Spleen (tissue), 11 donors: Measurements from ENCODE around the gene COL1A2. TPM values are rescaled to one million over a fixed set of nuclear protein-coding genes. Genes with fewer than 3 reads are reported as not detected.

Experiments used
- DNase-seq: peaks from one replicate; pipeline ENCODE4 v3.0.0-alpha.2; 2020
- H3K27ac ChIP-seq, 8 donors: fragments of 200-600 bp; sonication (generic) in 7 of 8; 1 replicate in 4 of 8; 2 replicates in 4 of 8; pipeline versions ENCODE4 v1.5.0 to v1.8.0; 2016 to 2021; ENCODE audit warnings: inconsistent platforms in 4 of 8, mild to moderate bottlenecking in 4 of 8, moderate library complexity in 1 of 8
- H3K27me3 ChIP-seq, 7 donors: fragments of 200-600 bp; sonication (generic) in 6 of 7; replicated peaks in 1 of 7; 1 replicate in 4 of 7; 2 replicates in 3 of 7; pipeline versions ENCODE4 v1.5.0 to v1.8.0; 2016 to 2021; ENCODE audit warnings: inconsistent platforms in 3 of 7, mild to moderate bottlenecking in 1 of 7
- H3K36me3 ChIP-seq, 6 donors: fragments of 200-600 bp; sonication (generic) in 5 of 6; 1 replicate in 4 of 6; 2 replicates in 2 of 6; pipeline versions ENCODE4 v1.5.0 to v1.8.0; 2016 to 2021; ENCODE audit warnings: inconsistent platforms in 2 of 6
- H3K4me1 ChIP-seq, 6 donors: fragments of 200-600 bp; sonication (generic) in 5 of 6; 1 replicate in 3 of 6; 2 replicates in 3 of 6; pipeline versions ENCODE4 v1.5.0 to v1.8.0; 2016 to 2021; ENCODE audit warnings: inconsistent platforms in 3 of 6
- H3K4me3 ChIP-seq, 8 donors: fragments of 200-600 bp; sonication (generic) in 7 of 8; 1 replicate in 4 of 8; 2 replicates in 4 of 8; pipeline versions ENCODE4 v1.5.0 to v1.8.0; 2016 to 2021; ENCODE audit warnings: inconsistent platforms in 4 of 8, mild to moderate bottlenecking in 4 of 8, moderate library complexity in 2 of 8
- H3K9me3 ChIP-seq, 8 donors: fragments of 200-600 bp; sonication (generic) in 7 of 8; 1 replicate in 4 of 8; 2 replicates in 4 of 8; pipeline versions ENCODE4 v1.5.0 to v1.8.0; 2016 to 2021; ENCODE audit warnings: inconsistent platforms in 4 of 8
- CTCF ChIP-seq, 11 experiments: fragments of 200-600 bp in 7 of 11; fragments of 450-650 bp in 4 of 11; sonication (generic) in 4 of 11; IDR thresholded peaks in 8 of 11; conservative IDR thresholded peaks in 3 of 11; 1 replicate in 7 of 11; 2 replicates in 4 of 11; pipeline versions ENCODE4 v1.4.0 to v1.8.0; 2016 to 2021; ENCODE audit warnings: antibody characterized with exemption in 11 of 11, inconsistent platforms in 4 of 11, mild to moderate bottlenecking in 1 of 11
- POLR2A ChIP-seq, 3 donors: fragments of 450-650 bp; IDR thresholded peaks; one replicate each; pipeline ENCODE4 v1.5.1; 2017; ENCODE audit warnings: antibody characterized with exemption in 3 of 3, mild to moderate bottlenecking in 1 of 3
- POLR2AphosphoS5 ChIP-seq, 3 donors: sonication (generic); formaldehyde crosslinking; IDR thresholded peaks; one replicate each; pipeline ENCODE4 v1.5.1; 2017; ENCODE audit warnings: antibody characterized with exemption in 3 of 3
- WGBS, 5 donors: extraction: QIAGEN DNeasy Blood & Tissue Kit in 3 of 5; methylation state at CpG; one replicate each; pipeline versions ENCODE4 v1.1.5 to v1.1.7; 2013 to 2018; 5-methylcytosine and 5-hydroxymethylcytosine counted together
- intact Hi-C: fragments of 100-400 bp; cut with DNase I; formaldehyde crosslinking; loops from one replicate; pipeline ENCODE4 v1.15.0; 2023; ENCODE audit warnings: low total_unique reads
- polyA plus RNA-seq, 3 donors: library from polyadenylated mRNA; stranded (reverse); fragments of 200-250 nt; gene quantifications; one replicate each; pipeline ENCODE4 v1.2.1, GENCODE V29; 2013
- total RNA-seq, 7 donors: library from RNA; depleted of rRNA in 3 of 7; stranded (reverse); fragments of >200 nt in 3 of 7; fragmentation: NEBNext Ultra II Directional in 4 of 7; extraction: Animal tissue kit (Norgen Biotek cat#: 25700) in 4 of 7; gene quantifications; one replicate each; pipeline versions ENCODE4 v1.1.0 to v1.2.1, GENCODE V29; 2016 to 2021
- donor health status: healthy with polysubstance abuse.
- donor health status: DM: no; HTN: no; CAD: no; lungs with moderate emphysema.
- donor health status: DM: no; HTN: no; CAD: no.
- donor health status: Bipolar disorder and iron deficiency.
- donor health status: healthy.
- donor health status: DM: no; HTN: no; CAD: no.
- donor health status: DM: yes; HTN: yes; CAD: no.

COL1A2 gene
- total and polyA plus RNA-seq, 10 donors, result 39.7 to 228 (median 116) TPM

- Histone ChIP-seq H3K36me3 (peaks cover 0 to 73% (median 0%) of the 10 kb centered on the region in 6 donors), H3K9me3 (no peaks in the 10 kb centered on the region), H3K27ac (no peak overlapping the region), H3K4me1 (no peaks in the 10 kb centered on the region), H3K27me3 (no peaks in the 10 kb centered on the region), H3K4me3 (no peak overlapping the region)
- TF ChIP-seq POLR2AphosphoS5 (IDR thresholded peaks at IDR 0.05) (no peak), CTCF (IDR thresholded peaks at IDR 0.05 in 8 of 11, conservative IDR thresholded peaks at IDR 0.05 in 3 of 11) (no peak), POLR2A (IDR thresholded peaks at IDR 0.05) (no peak)
- no peak for DNase-seq
- intact Hi-C loops, result no loop called here
- 70 to 91% (median 84%) methylated on average over 6 of the region's 6 CpGs for WGBS, 5 donors
Measured at GRCh38 chr7:94420328-94420727, 25.6 kb downstream of the COL1A2 start.

GRCh38 chr7:94421681-94422080 lies 27.0 kb downstream of the COL1A2 start:
- H3K4me1 ChIP-seq, result no peaks in the 10 kb centered on the region
- intact Hi-C loops, result no loop called here
- TF ChIP-seq POLR2A (IDR thresholded peaks at IDR 0.05) (no peak), POLR2AphosphoS5 (IDR thresholded peaks at IDR 0.05) (no peak), CTCF (IDR thresholded peaks at IDR 0.05 in 8 of 11, conservative IDR thresholded peaks at IDR 0.05 in 3 of 11) (no peak)
- no peak overlapping the region for H3K27ac ChIP-seq
- H3K9me3 ChIP-seq, result no peaks in the 10 kb centered on the region
- 80 to 92% (median 85%) methylated on average over 3 of the region's 3 CpGs for WGBS, 5 donors
- no peaks in the 10 kb centered on the region for H3K27me3 ChIP-seq
- no peak overlapping the region for H3K4me3 ChIP-seq
- H3K36me3 ChIP-seq, result peaks cover 0 to 83% (median 0%) of the 10 kb centered on the region in 6 donors
- no peak for DNase-seq

GRCh38 chr7:94422136-94422535 lies 27.4 kb downstream of the COL1A2 start:
- intact Hi-C loops, result no loop called here
- H3K9me3 ChIP-seq, result no peaks in the 10 kb centered on the region
- DNase-seq, result no peak
- no peaks in the 10 kb centered on the region for H3K4me1 ChIP-seq
- no peak overlapping the region for H3K4me3 ChIP-seq
- H3K36me3 ChIP-seq, result peaks cover 0 to 88% (median 0%) of the 10 kb centered on the region in 6 donors
- TF ChIP-seq POLR2A (IDR thresholded peaks at IDR 0.05), result no peak
- no peak overlapping the region for H3K27ac ChIP-seq
- WGBS, 5 donors, result 45 to 63% (median 55%) methylated on average over 1 of the region's 1 CpG
- H3K27me3 ChIP-seq, result no peaks in the 10 kb centered on the region

GRCh38 chr7:94422827-94423460 lies 28.2 kb downstream of the COL1A2 start:
- H3K9me3 ChIP-seq, result no peaks in the 10 kb centered on the region
- TF ChIP-seq POLR2A (IDR thresholded peaks at IDR 0.05), result no peak
- TF ChIP-seq CTCF (IDR thresholded peaks at IDR 0.05 in 8 of 11, conservative IDR thresholded peaks at IDR 0.05 in 3 of 11), result no peak
- TF ChIP-seq POLR2AphosphoS5 (IDR thresholded peaks at IDR 0.05), result no peak
- H3K36me3 ChIP-seq, result peaks cover 0 to 88% (median 0%) of the 10 kb centered on the region in 6 donors
- H3K27ac ChIP-seq, result no peak overlapping the region
- no peak overlapping the region for H3K4me3 ChIP-seq
- no peak for DNase-seq
- no peaks in the 10 kb centered on the region for H3K4me1 ChIP-seq
- H3K27me3 ChIP-seq, result no peaks in the 10 kb centered on the region
- intact Hi-C loops, result no loop called here
- WGBS, 5 donors, result 75 to 87% (median 81%) methylated on average over 5 of the region's 5 CpGs
